BE2C (cell line): Measurements from ENCODE around the gene CYP27B1.

Experiments used
- DNase-seq: peaks from one replicate; pipeline ENCODE4 v3.0.0-alpha.2; 2020
- H3K27me3 ChIP-seq: fragments of 250-450 bp; sonication (Bioruptor Pico); 2 replicates; pipeline ENCODE4 v1.5.1; 2020; ENCODE audit warnings: mild to moderate bottlenecking
- H3K36me3 ChIP-seq: fragments of 250-450 bp; sonication (Bioruptor Pico); 2 replicates; pipeline ENCODE4 v1.5.1; 2020; ENCODE audit warnings: mild to moderate bottlenecking
- H3K4me1 ChIP-seq: fragments of 250-450 bp; sonication (Bioruptor Pico); 2 replicates; pipeline ENCODE4 v1.5.1; 2020
- H3K4me3 ChIP-seq: 2 replicates; pipeline ENCODE4 v1.5.1; 2011; ENCODE audit warnings: low read depth, low read length
- H3K9me3 ChIP-seq: fragments of 250-450 bp; sonication (Bioruptor Pico); 2 replicates; pipeline ENCODE4 v1.5.1; 2020
- TF ChIP-seq, protein P1 (sequence below): IDR thresholded peaks from 2 replicates; pipeline ENCODE4 v1.5.1; 2012; ENCODE audit warnings: mild to moderate bottlenecking, low read depth, low read length

CYP27B1 gene

DNA sequence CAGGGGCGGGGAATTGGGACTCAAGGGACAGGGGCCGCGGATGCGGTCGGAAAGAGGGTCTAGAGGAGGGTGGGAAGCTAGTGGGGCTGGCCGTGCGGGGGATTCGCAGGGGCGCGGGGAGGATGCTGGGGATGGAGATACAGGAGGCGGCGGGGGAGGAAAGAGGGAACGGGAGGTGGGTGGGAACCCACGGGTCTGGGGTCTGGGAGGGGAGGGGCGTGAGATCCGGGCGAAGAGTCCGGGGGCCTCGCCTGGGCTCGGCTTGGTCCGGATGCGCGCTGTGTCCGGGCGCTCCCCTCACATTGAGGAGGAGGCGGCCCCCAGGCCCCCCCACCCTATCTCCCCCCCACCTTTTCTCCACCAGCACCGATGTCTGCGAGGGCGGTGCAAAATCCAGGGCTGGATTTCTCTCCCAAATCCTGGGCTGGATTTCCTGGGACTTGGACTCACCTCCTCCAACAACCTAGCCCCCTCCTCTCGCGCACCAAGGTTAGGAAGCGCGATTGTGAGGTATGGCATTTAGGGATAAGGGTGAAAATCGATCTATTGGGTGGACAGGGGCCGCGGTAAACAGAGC lies 28.1 kb downstream of the CYP27B1 start, which contains the start of gene AGAP2:
AGAP2 (minus strand) TSS at position 82 of the 577 bp plus-strand sequence. CDS start 496 bp downstream, outside the sequence.
- peak; percentile 48 for DNase-seq
- no peaks in the 10 kb centered on the region for H3K9me3 ChIP-seq
- H3K36me3 ChIP-seq: no peaks in the 10 kb centered on the region
- peak within 1 kb of the TSS; percentile 36 for H3K4me3 ChIP-seq
- peaks cover 57% of the 10 kb centered on the region for H3K27me3 ChIP-seq
- TF ChIP-seq, protein P1, sequence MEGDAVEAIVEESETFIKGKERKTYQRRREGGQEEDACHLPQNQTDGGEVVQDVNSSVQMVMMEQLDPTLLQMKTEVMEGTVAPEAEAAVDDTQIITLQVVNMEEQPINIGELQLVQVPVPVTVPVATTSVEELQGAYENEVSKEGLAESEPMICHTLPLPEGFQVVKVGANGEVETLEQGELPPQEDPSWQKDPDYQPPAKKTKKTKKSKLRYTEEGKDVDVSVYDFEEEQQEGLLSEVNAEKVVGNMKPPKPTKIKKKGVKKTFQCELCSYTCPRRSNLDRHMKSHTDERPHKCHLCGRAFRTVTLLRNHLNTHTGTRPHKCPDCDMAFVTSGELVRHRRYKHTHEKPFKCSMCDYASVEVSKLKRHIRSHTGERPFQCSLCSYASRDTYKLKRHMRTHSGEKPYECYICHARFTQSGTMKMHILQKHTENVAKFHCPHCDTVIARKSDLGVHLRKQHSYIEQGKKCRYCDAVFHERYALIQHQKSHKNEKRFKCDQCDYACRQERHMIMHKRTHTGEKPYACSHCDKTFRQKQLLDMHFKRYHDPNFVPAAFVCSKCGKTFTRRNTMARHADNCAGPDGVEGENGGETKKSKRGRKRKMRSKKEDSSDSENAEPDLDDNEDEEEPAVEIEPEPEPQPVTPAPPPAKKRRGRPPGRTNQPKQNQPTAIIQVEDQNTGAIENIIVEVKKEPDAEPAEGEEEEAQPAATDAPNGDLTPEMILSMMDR: no peak
- no peaks in the 10 kb centered on the region; the same call in 1 of the 2 replicates for H3K4me1 ChIP-seq

DNA sequence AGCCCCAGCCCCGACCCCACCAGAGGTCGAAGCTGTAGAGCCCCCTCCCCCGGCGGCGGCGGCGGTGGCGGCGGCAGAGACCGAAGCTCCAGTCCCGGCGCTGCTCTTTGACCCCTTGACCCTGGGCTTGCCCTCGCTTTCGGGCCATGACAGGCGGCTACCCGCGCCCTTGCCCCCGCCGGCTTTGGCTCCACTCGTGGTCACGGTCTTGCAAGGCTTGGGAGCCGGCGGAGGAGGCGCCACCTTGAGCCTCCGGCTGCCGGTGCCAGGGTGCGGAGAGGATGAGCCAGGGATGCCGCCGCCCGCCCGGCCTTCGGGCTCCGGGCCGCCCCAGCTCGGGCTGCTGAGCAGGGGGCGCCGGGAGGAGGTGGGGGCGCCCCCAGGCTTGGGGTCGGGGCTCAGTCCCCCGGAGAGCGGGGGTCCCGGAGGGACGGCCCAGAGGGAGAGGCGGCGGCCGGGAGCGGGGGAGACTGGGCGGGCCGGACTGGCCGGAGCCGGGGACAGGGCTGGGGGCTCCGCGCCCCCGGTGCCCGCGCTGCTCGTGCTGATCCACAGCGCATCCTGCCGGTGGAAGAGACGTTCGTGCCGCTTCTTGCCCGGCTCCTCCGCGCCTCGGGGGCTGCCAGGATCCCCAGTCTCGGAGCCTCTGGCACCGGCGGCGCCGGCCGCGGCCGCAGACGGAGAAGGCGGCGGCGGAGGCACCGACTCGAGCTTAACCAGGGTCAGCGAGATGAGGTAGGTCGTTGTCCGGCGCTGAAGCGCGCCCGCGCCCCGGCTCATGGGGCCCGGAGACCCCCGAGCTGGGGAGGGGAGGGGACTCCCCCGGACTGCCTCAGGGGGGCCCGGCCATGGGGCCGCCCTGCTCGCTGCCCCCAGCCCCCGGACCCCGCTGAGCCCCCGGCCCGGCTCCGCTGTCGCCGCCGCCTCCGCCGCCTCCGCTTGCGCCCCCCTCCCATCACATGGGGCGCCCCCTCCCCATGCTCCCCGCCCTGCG lies 29.1 kb downstream of the CYP27B1 start:
- DNase-seq: peak; percentile 48
- Histone ChIP-seq H3K27me3 (peaks cover 57% of the 10 kb centered on the region), H3K9me3 (no peaks in the 10 kb centered on the region), H3K4me3 (peak overlapping the region; percentile 36), H3K4me1 (no peaks in the 10 kb centered on the region; the same call in 1 of the 2 replicates), H3K36me3 (no peaks in the 10 kb centered on the region)
- TF ChIP-seq, protein P1: peak; percentile 28; the same call in 1 of the 2 replicates

DNA sequence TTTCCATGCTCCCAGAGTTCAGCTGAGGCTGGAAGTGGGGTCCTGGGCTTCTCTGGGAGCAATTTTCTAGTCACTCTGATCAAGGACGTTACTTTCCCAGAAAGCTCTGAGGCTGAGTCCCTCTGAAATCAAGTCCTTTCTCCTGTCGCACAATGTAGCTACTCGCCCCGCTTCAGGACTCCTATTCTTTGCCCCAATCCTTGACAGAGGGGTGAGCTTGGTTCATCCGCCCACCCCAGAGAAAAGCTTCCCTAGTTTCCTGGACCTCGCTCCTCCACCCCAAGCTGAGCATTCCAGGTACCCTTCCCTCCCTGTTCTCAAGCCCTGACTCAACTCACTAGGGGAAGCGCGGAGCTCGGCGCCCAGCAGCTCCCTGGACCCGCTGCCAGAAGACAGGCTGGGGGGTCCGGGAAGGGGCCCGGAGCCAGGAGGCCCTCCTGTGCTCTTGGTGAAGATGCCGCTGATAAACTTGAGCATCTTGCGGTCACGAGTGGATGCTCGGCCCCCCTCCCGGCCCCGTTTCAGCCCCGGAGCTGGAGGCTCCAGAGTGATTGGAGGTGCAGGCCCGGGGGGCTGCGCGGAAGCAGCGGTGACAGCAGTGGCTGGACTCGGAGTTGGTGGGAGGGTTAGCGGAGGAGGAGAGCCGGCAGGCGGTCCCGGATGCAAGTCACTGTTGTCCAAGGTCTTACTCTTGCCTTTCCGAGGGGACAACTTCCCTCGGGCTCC lies 30.0 kb downstream of the CYP27B1 start:
- Histone ChIP-seq H3K4me3 (no peak overlapping the region; the same call in 1 of the 2 replicates), H3K4me1 (no peaks in the 10 kb centered on the region; the same call in 1 of the 2 replicates), H3K36me3 (no peaks in the 10 kb centered on the region), H3K9me3 (no peaks in the 10 kb centered on the region), H3K27me3 (peaks cover 57% of the 10 kb centered on the region)
- TF ChIP-seq, protein P1: no peak
- DNase-seq: no peak

DNA sequence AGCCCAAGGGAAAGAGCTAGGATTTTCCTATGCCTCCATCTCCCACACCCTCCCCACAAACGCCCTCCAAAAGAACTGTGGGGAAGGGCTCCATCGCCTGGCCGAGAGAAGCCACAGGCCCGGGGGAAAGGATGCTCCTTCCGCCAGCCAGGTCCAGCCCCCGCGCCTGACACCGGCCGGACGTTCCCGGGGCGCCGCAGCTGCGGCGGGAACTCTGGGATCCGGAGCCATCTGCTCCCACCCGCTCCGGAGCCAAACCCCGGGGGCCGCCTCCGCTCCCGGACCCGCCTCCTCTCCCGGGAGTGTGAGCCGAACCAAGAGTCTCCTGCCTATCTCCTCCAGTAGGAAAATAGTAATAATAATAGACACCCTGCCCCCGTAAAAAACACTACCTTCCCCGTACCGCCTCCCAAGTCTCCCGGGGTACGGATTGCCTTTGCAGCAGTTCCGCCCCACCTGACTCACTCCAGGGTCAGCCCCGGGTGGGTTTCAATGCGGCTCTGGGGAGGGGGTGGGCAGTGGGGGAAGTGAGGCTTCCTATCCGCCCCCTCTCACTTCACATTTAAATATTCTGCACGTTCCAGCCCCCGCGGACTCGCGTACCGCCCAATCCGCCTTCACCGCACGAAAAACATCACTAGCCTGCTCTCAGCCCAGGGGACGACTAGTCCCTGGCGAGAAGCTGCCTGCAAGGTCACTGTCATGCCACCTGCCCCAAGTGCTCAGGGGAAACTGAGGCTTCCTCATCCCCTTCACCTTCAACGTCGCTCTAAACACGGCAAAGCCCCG lies 30.7 kb downstream of the CYP27B1 start:
- H3K4me3 ChIP-seq: peak overlapping the region; percentile 54
- H3K36me3 ChIP-seq: no peaks in the 10 kb centered on the region
- peak; percentile 72 for DNase-seq
- no peaks in the 10 kb centered on the region for H3K9me3 ChIP-seq
- peaks cover 56% of the 10 kb centered on the region for H3K27me3 ChIP-seq
- TF ChIP-seq, protein P1: peak; percentile 60
- H3K4me1 ChIP-seq: no peaks in the 10 kb centered on the region; the same call in 1 of the 2 replicates

DNA sequence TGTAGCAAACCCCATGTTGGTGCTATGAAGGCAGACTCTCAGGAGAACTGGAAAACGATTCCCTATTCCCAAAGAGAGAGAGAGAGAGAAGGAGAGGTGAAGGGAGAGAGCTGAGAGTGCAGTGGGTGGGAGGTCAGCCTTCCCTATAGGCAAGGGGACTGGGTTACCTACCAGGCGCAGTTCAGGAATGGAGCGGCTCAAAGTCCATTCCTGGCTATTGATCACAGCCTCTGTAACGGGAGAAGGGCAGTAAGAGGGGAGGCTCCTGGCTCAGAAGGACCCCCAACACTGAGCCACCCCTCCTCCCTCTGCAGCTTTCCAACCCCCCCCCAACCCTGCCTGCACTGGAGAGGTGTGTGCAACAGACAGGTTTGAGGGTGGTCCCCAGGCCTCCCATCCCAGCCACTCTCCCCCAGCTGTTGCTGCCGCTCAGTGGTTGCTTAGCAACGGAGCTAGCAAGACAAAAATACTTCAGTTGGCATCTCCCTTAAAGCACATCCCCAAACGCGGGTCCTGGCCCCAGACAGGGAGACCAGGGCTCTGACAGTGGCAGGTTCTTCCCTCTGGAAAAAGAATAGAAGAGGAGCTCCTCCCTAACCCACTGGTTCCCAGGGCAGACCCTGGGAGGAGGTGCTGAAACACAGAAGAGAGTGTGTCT lies 31.6 kb downstream of the CYP27B1 start:
- H3K9me3 ChIP-seq: no peaks in the 10 kb centered on the region
- peak overlapping the region; percentile 54 for H3K4me3 ChIP-seq
- DNase-seq: no peak
- H3K4me1 ChIP-seq: no peaks in the 10 kb centered on the region; the same call in 1 of the 2 replicates
- H3K27me3 ChIP-seq: peaks cover 50% of the 10 kb centered on the region
- H3K36me3 ChIP-seq: no peaks in the 10 kb centered on the region
- TF ChIP-seq, protein P1: no peak
